Measurements from ENCODE around the gene MIR17HG. TPM values are rescaled to one million over a fixed set of nuclear protein-coding genes. Genes with fewer than 3 reads are reported as not detected.
"Not testable (repeated sequence)": the region's sequence is repeated elsewhere in the genome, so short reads cannot be mapped to it uniquely, and the experiment has no call there.

Gene MIR17HG
- total and polyA plus RNA-seq, 2 donors (not counting 1 experiment from before 2014, with no cell fraction given) = 0.42 to 3.3 TPM

- no peak overlapping the region for H2AFZ ChIP-seq (ENCODE audit: low read length)
- no peaks in the 10 kb centered on the region for H4K20me1 ChIP-seq (ENCODE audit: control insufficient read depth, extremely low read depth, insufficient read depth, low read length)
- no peak for DNase-seq (ENCODE audit: low read depth in 2 of 2)
- H3K4me3 ChIP-seq (replicated peaks in 1 of 4; ENCODE audit: control extremely low read depth in 1 of 4, insufficient read depth in 1 of 4, low read depth in 3 of 4, low read length in 4 of 4) = no peak overlapping the region
- H3K27ac ChIP-seq (ENCODE audit: insufficient read depth, low read length) = no peak overlapping the region
- no peaks in the 10 kb centered on the region for H3K4me1 ChIP-seq (ENCODE audit: control insufficient read depth, extremely low read depth, insufficient read depth, low read length)
- H3K27me3 ChIP-seq (ENCODE audit: control insufficient read depth, insufficient read depth, low read length) = no peaks in the 10 kb centered on the region
- no peak for TF ChIP-seq EZH2 (IDR thresholded peaks at IDR 0.05; ENCODE audit: low read length, missing control alignments)
- no peak for TF ChIP-seq CTCF (conservative IDR thresholded peaks at IDR 0.05 in 1 of 2, IDR thresholded peaks at IDR 0.05 in 1 of 2; ENCODE audit: low read depth in 1 of 2, low read length in 2 of 2)
- H3K36me3 ChIP-seq (ENCODE audit: control insufficient read depth, insufficient read depth, low read length) = no peaks in the 10 kb centered on the region
- no peaks in the 10 kb centered on the region for H3K79me2 ChIP-seq (ENCODE audit: control insufficient read depth, insufficient read depth, low read length)
- no peaks in the 10 kb centered on the region for H3K9me3 ChIP-seq (ENCODE audit: control insufficient read depth, insufficient read depth, low read depth, low read length)
- no peak overlapping the region for H3K4me2 ChIP-seq (ENCODE audit: extremely low read depth, insufficient read depth, low read length)
- no peak overlapping the region for H3K9ac ChIP-seq (ENCODE audit: insufficient read depth, low read length)
Observed at GRCh38 chr13:91314888-91315287, 32.6 kb upstream of the MIR17HG start.

GRCh38 chr13:91318886-91319285, 28.6 kb upstream of the MIR17HG start:
- Histone ChIP-seq H3K27ac (ENCODE audit: insufficient read depth, low read length) (no peak overlapping the region), H4K20me1 (ENCODE audit: control insufficient read depth, extremely low read depth, insufficient read depth, low read length) (no peaks in the 10 kb centered on the region), H3K4me2 (ENCODE audit: extremely low read depth, insufficient read depth, low read length) (no peak overlapping the region), H3K36me3 (ENCODE audit: control insufficient read depth, insufficient read depth, low read length) (no peaks in the 10 kb centered on the region), H2AFZ (ENCODE audit: low read length) (no peak overlapping the region), H3K27me3 (ENCODE audit: control insufficient read depth, insufficient read depth, low read length) (no peaks in the 10 kb centered on the region), H3K9me3 (ENCODE audit: control insufficient read depth, insufficient read depth, low read depth, low read length) (no peaks in the 10 kb centered on the region), H3K79me2 (ENCODE audit: control insufficient read depth, insufficient read depth, low read length) (no peaks in the 10 kb centered on the region), H3K9ac (ENCODE audit: insufficient read depth, low read length) (no peak overlapping the region), H3K4me1 (ENCODE audit: control insufficient read depth, extremely low read depth, insufficient read depth, low read length) (no peaks in the 10 kb centered on the region), H3K4me3 (replicated peaks in 1 of 4; ENCODE audit: control extremely low read depth in 1 of 4, insufficient read depth in 1 of 4, low read depth in 3 of 4, low read length in 4 of 4) (no peak overlapping the region)
- TF ChIP-seq EZH2 (IDR thresholded peaks at IDR 0.05; ENCODE audit: low read length, missing control alignments) = no peak
- TF ChIP-seq CTCF (conservative IDR thresholded peaks at IDR 0.05 in 1 of 2, IDR thresholded peaks at IDR 0.05 in 1 of 2; ENCODE audit: low read depth in 1 of 2, low read length in 2 of 2) = no peak
- DNase-seq (ENCODE audit: low read depth in 2 of 2) = no peak

- Histone ChIP-seq H3K4me3 (replicated peaks in 1 of 4; ENCODE audit: control extremely low read depth in 1 of 4, insufficient read depth in 1 of 4, low read depth in 3 of 4, low read length in 4 of 4) (no peak overlapping the region), H3K9me3 (ENCODE audit: control insufficient read depth, insufficient read depth, low read depth, low read length) (no peaks in the 10 kb centered on the region), H3K79me2 (ENCODE audit: control insufficient read depth, insufficient read depth, low read length) (no peaks in the 10 kb centered on the region), H4K20me1 (ENCODE audit: control insufficient read depth, extremely low read depth, insufficient read depth, low read length) (no peaks in the 10 kb centered on the region), H3K4me2 (ENCODE audit: extremely low read depth, insufficient read depth, low read length) (no peak overlapping the region), H3K27ac (ENCODE audit: insufficient read depth, low read length) (no peak overlapping the region), H3K36me3 (ENCODE audit: control insufficient read depth, insufficient read depth, low read length) (no peaks in the 10 kb centered on the region), H3K9ac (ENCODE audit: insufficient read depth, low read length) (no peak overlapping the region), H2AFZ (ENCODE audit: low read length) (no peak overlapping the region), H3K4me1 (ENCODE audit: control insufficient read depth, extremely low read depth, insufficient read depth, low read length) (no peaks in the 10 kb centered on the region), H3K27me3 (ENCODE audit: control insufficient read depth, insufficient read depth, low read length) (no peaks in the 10 kb centered on the region)
- TF ChIP-seq CTCF (conservative IDR thresholded peaks at IDR 0.05 in 1 of 2, IDR thresholded peaks at IDR 0.05 in 1 of 2; ENCODE audit: low read depth in 1 of 2, low read length in 2 of 2) (no peak), EZH2 (IDR thresholded peaks at IDR 0.05; ENCODE audit: low read length, missing control alignments) (no peak)
- no peak for DNase-seq (ENCODE audit: low read depth in 2 of 2)
Observed at GRCh38 chr13:91319996-91320395, 27.5 kb upstream of the MIR17HG start.

- H3K27me3 ChIP-seq (ENCODE audit: control insufficient read depth, insufficient read depth, low read length); H3K36me3 ChIP-seq (ENCODE audit: control insufficient read depth, insufficient read depth, low read length); H3K27ac ChIP-seq (ENCODE audit: insufficient read depth, low read length); H3K9me3 ChIP-seq (ENCODE audit: control insufficient read depth, insufficient read depth, low read depth, low read length); DNase-seq (ENCODE audit: low read depth in 2 of 2); H2AFZ ChIP-seq (ENCODE audit: low read length); H3K4me2 ChIP-seq (ENCODE audit: extremely low read depth, insufficient read depth, low read length); H3K4me1 ChIP-seq (ENCODE audit: control insufficient read depth, extremely low read depth, insufficient read depth, low read length); H4K20me1 ChIP-seq (ENCODE audit: control insufficient read depth, extremely low read depth, insufficient read depth, low read length); H3K79me2 ChIP-seq (ENCODE audit: control insufficient read depth, insufficient read depth, low read length); H3K9ac ChIP-seq (ENCODE audit: insufficient read depth, low read length); H3K4me3 ChIP-seq (replicated peaks in 1 of 4; ENCODE audit: control extremely low read depth in 1 of 4, insufficient read depth in 1 of 4, low read depth in 3 of 4, low read length in 4 of 4): not testable (repeated sequence)
Observed at GRCh38 chr13:91320990-91321389, 26.5 kb upstream of the MIR17HG start.

Measured in fibroblast of lung (primary cell).